Fibroblast of pulmonary artery (primary cell): ENCODE data around the gene PSMD9.
A peak's percentile ranks its signal among the peaks of the same experiment; 100 is the strongest.
"Not testable (repeated sequence)": the region's sequence is repeated elsewhere in the genome, so short reads cannot be mapped to it uniquely, and the experiment has no call there.

Source experiments
- DNase-seq: peaks from one replicate; pipeline ENCODE4 v3.0.0-alpha.2; 2010; ENCODE audit warnings: low read depth
- H3K4me3 ChIP-seq: replicated peaks from 2 replicates; pipeline ENCODE4 v1.5.1; 2011; ENCODE audit warnings: low read depth, mild to moderate bottlenecking, control low read depth, low read length, moderate library complexity
- TF ChIP-seq, protein P1 (sequence below): IDR thresholded peaks from 2 replicates; pipeline ENCODE4 v1.5.1; 2011; ENCODE audit warnings: mild to moderate bottlenecking, control low read depth, low read length, inconsistent platforms; ENCODE audit errors: missing control alignments

PSMD9 gene

DNA sequence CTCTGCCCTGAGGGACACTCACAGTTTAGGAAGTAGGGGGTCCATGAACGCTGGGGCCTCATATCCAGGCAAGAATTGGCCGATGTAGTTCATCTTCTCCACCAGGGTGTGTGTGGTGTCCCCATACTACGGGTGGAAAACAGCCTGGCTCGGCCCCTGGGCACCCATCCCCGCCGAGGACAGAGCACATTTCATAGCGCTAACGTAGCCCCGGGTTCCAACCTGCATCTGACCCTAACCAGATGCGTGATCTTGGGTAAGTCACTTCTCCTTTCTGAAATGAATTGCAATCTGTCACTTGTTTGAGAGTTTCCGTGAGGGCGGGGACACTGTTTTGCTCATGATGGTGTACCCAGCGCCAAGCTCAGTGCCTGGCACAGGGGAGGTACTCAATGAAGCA lies 38.9 kb upstream of the PSMD9 start:
- TF ChIP-seq, protein P1, sequence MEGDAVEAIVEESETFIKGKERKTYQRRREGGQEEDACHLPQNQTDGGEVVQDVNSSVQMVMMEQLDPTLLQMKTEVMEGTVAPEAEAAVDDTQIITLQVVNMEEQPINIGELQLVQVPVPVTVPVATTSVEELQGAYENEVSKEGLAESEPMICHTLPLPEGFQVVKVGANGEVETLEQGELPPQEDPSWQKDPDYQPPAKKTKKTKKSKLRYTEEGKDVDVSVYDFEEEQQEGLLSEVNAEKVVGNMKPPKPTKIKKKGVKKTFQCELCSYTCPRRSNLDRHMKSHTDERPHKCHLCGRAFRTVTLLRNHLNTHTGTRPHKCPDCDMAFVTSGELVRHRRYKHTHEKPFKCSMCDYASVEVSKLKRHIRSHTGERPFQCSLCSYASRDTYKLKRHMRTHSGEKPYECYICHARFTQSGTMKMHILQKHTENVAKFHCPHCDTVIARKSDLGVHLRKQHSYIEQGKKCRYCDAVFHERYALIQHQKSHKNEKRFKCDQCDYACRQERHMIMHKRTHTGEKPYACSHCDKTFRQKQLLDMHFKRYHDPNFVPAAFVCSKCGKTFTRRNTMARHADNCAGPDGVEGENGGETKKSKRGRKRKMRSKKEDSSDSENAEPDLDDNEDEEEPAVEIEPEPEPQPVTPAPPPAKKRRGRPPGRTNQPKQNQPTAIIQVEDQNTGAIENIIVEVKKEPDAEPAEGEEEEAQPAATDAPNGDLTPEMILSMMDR, result no peak
- no peak for DNase-seq
- no peak overlapping the region for H3K4me3 ChIP-seq

DNA sequence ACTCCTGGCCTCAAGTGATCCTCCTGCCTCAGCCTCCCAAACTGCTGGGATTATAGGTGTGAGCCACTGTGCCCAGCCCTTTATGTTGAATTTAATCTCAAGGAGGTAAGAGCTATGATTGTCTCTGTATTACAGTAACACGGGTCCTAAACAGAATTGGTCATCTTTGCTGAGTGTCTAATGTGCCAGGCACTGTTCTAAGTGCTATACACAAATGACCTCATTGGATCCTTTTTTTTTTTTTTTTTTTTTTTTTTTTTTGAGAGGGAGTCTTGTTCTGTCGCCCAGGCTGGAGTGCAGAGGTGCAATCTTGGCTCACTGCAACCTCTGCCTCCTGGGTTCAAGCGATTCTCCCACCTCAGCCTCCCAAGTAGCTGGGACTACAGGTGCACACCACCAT lies 36.2 kb upstream of the PSMD9 start:
- DNase-seq, H3K4me3 ChIP-seq: not testable (repeated sequence)

DNA sequence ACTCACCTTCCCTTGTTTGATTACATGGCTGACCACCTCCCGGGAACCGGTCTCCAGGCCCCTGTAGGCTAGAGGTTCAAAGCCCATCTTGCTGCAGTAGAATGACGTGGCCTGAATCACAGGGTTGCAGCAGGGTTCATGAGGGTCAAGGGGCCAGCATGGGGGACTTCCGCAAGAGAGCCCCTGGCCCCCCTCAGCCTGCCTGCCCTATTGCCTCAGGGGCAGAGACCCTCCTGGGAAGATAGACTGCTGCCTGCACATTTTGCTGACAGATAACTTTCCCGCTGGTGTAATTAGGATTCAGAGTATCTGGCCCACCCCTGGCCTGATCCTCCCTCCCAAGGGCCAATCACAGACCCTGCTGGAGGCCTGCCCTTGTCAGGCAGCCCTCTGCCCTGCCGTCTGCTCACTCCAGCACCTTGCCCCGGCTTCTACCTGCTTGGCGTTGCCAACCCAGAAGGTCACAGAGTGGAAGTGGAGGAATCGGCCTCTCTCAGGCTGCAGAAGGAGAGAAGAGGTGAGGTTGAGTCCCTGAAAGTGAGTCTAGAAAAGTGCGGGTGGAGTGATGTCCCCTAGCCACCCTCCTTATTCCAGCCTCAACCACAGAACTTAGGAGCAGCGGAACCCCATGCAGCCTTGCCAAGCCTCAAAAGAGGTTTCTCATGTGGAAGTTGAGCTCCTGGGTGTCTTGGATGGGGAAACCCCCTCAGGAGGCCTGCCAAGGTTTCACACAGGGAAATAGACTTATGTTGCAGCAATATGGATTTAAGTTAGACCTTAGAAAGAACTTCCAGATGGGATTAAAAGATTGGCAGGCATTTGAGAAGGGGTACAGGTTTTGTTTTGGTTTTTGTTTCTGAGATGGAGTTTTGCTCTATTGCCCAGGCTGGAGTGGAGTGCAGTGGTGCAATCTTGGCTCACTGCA lies 31.0 kb upstream of the PSMD9 start:
- TF ChIP-seq, protein P1, result no peak
- DNase-seq, result no peak
- no peak overlapping the region for H3K4me3 ChIP-seq

DNA sequence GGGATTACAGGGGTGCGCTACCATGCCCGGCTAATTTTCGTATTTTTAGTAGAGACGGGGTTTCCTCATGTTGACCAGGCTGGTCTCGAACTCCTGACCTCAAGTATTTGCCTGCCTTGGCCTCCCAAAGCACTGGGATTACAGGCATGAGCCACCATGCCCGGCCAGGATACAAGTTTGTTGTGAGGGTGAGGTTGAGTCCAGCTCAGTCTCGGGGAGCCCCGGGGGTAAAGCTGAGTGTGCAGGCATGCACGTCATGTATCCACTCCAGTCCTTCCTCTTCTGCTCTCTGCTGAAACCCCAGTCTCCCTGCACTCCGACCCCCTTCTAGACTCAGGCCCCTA lies 30.3 kb upstream of the PSMD9 start:
- no peak for DNase-seq
- no peak overlapping the region for H3K4me3 ChIP-seq
- TF ChIP-seq, protein P1, result no peak

DNA sequence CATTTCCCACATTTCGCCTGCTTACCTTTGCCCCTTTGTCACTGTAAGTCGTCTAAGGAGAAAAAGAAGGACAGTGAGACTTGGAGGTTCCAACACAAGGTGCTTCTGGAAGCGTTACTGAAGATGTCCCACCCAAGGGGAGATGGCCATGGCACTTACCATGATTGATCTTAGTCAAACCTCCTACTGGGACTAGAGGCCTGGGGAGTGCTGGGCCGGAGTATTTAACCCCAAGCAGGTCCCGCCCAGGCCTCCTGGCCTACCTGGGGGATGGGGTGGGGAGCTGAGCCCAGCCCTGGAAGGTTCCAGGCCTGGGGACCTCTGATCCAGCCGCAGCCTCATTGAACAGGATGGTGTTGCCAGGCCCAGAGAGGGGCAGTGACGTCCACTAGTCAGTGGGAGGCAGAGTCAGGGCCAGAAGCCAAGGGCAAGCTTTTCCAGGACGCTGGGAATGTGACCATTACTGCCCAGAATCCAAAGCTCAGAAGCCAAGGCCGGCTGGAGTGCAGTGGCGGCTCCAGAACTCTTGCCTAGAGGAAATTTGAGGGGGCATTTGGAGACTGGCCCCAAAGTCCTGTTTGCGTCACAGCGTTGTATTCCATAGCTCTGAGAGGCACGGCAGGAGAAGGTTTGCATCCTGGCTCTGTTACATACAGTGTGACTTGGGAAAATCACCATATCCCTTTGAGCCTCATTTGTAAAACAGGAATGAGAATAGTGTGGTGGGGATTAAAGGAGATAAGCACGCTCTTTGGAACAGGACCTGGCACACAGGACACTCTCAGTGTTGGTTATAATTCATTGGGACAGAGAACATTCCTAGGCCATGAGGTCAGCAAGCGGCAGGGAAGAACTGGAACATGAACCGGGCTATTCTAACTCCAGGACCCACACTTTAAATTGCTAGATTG lies 29.7 kb upstream of the PSMD9 start, which contains the start of gene HPD:
Gene HPD, minus strand, starts transcription at position 198 of the 911 bp plus-strand sequence. Its CDS starts 36 bp downstream, at position 162.
- TF ChIP-seq, protein P1, result no peak
- no peak within 1 kb of the TSS for H3K4me3 ChIP-seq
- DNase-seq, result peak; percentile 88

DNA sequence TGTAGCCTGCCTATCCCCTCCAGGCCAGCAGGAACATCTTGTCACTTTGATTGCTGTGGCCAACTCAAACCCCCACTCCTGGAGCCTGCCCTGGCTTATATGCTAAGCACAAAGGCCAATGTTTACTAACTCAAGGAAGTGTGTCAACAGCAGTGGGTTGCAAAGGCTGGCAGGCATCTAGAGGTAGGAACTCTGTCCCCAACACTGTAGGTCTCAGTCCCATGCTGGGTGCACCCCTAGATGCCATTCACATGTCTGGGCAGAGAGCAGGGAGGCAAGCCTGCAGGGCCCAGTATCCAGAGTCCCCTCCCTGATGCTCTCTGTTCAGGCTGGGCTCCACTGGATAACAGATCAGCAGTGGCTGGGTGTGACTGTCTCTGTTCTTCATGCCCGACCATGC lies 28.3 kb upstream of the PSMD9 start:
- TF ChIP-seq, protein P1, result no peak
- no peak overlapping the region for H3K4me3 ChIP-seq
- no peak for DNase-seq

DNA sequence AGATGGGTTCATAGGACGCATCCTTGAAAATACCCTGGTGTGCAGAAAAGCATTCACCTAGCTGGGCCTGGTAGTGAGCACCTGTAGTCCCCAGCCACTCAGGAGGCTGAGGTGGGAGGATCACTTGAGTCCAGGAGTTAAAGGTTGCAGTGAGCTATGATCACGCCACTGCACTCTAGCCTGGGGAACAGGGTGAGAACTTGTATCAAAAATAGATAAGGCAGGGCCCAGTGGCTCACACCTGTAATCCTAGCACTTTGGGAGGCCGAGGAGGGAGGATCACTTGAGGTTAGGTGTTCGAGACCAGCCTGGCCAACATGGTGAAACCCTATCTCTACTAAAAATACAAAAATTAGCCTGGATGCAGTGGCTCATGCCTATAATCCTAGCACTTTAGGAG lies 27.9 kb upstream of the PSMD9 start:
- DNase-seq, H3K4me3 ChIP-seq: not testable (repeated sequence)
